Measurements from ENCODE around the gene GCLC.
"Not testable (repeated sequence)": the region's sequence is repeated elsewhere in the genome, so short reads cannot be mapped to it uniquely, and the experiment has no call there.

The GCLC gene

GRCh38 chr6:53556986-53557715 lies 12.2 kb upstream of the GCLC start:
- no peak for DNase-seq

- not testable (repeated sequence) for DNase-seq
Measured at GRCh38 chr6:53553600-53553999, 8.7 kb upstream of the GCLC start.

GRCh38 chr6:53551681-53552080 lies 6.8 kb upstream of the GCLC start:
- not testable (repeated sequence) for DNase-seq

GRCh38 chr6:53547811-53548496 lies 3.1 kb upstream of the GCLC start:
- peak; percentile 94 for DNase-seq

GRCh38 chr6:53547166-53547810 lies 2.4 kb upstream of the GCLC start:
- DNase-seq = no peak

GRCh38 chr6:53546281-53546680 lies 1.4 kb upstream of the GCLC start:
- DNase-seq = no peak

GRCh38 chr6:53544217-53544469 lies 758 bp downstream of the GCLC start:
- no peak for DNase-seq

- no peak for DNase-seq
Measured at GRCh38 chr6:53543359-53544216, 1.3 kb downstream of the GCLC start.

- no peak for DNase-seq
Measured at GRCh38 chr6:53541900-53542299, 3.0 kb downstream of the GCLC start.

- no peak for DNase-seq
Measured at GRCh38 chr6:53540129-53540692, 4.7 kb downstream of the GCLC start.

- DNase-seq = no peak
Measured at GRCh38 chr6:53539561-53539960, 5.3 kb downstream of the GCLC start.

- no peak for DNase-seq
Measured at GRCh38 chr6:53536561-53536960, 8.3 kb downstream of the GCLC start.

GRCh38 chr6:53532942-53533341 lies 12.0 kb downstream of the GCLC start:
- no peak for DNase-seq

GRCh38 chr6:53532061-53532797 lies 12.7 kb downstream of the GCLC start:
- no peak for DNase-seq

- no peak for DNase-seq
Measured at GRCh38 chr6:53530780-53531386, 14.0 kb downstream of the GCLC start.

GRCh38 chr6:53530346-53530745 lies 14.6 kb downstream of the GCLC start:
- DNase-seq = no peak

- no peak for DNase-seq
Measured at GRCh38 chr6:53529324-53530036, 15.4 kb downstream of the GCLC start.

GRCh38 chr6:53528107-53528506 lies 16.8 kb downstream of the GCLC start:
- DNase-seq = no peak

GRCh38 chr6:53527249-53527765 lies 17.6 kb downstream of the GCLC start:
- DNase-seq = no peak

GRCh38 chr6:53526000-53526399 lies 18.9 kb downstream of the GCLC start:
- no peak for DNase-seq

GRCh38 chr6:53524455-53524815 lies 20.5 kb downstream of the GCLC start:
- DNase-seq = no peak
